MCF 10A (cell line): ENCODE data around the gene LTF. TPM values are rescaled to one million over a fixed set of nuclear protein-coding genes. Genes with fewer than 3 reads are reported as not detected.

ENCODE experiments used
- BruUV-seq: library from RNA; stranded (reverse); fragments of 400-500 nt; replicated peaks from 2 replicates; lab custom pipeline; 2021; lab: Mats Ljungman, UMichigan
- CTCF ChIA-PET: fragments of 300-600 bp; sonication (Branson Sonifier 250); formaldehyde crosslinking; extraction: SDS; loops from one replicate; lab custom pipeline; 2021; ENCODE audit warnings: antibody characterized with exemption, inconsistent platforms; lab: Yijun Ruan, JAX
- POLR2A ChIA-PET: fragments of 300-600, 350-650 bp; sonication (Branson Sonifier 250); formaldehyde crosslinking; extraction: SDS; loops from one replicate; lab custom pipeline; 2020; ENCODE audit warnings: antibody characterized with exemption, inconsistent platforms; lab: Yijun Ruan, JAX
- DNase-seq: peaks from one replicate; pipeline ENCODE4 v3.0.0-alpha.2; 2018; ENCODE audit not compliant: unreplicated experiment
- H3K27ac Mint-ChIP-seq: one replicate; pipeline ENCODE4 v1.8.0; 2022; ENCODE audit warnings: mild to moderate bottlenecking, low read depth, mixed read lengths; ENCODE audit not compliant: unreplicated experiment
- H3K27me3 Mint-ChIP-seq: one replicate; pipeline ENCODE4 v1.8.0; 2022; ENCODE audit warnings: mixed read lengths; ENCODE audit not compliant: insufficient read depth, unreplicated experiment
- H3K36me3 Mint-ChIP-seq: one replicate; pipeline ENCODE4 v1.8.0; 2022; ENCODE audit warnings: mild to moderate bottlenecking, moderate library complexity, mixed read lengths; ENCODE audit not compliant: insufficient read depth, unreplicated experiment
- H3K4me1 Mint-ChIP-seq: one replicate; pipeline ENCODE4 v1.8.0; 2022; ENCODE audit warnings: mixed read lengths; ENCODE audit not compliant: insufficient read depth, unreplicated experiment
- H3K4me3 Mint-ChIP-seq: one replicate; pipeline ENCODE4 v1.8.0; 2022; ENCODE audit warnings: mild to moderate bottlenecking, moderate library complexity, mixed read lengths; ENCODE audit not compliant: unreplicated experiment
- H3K9me3 Mint-ChIP-seq: one replicate; pipeline ENCODE4 v1.8.0; 2022; ENCODE audit warnings: mixed read lengths; ENCODE audit not compliant: unreplicated experiment
- intact Hi-C: fragments of 100-400 bp; cut with micrococcal nuclease; formaldehyde crosslinking; loops from 2 replicates; pipeline ENCODE4 v1.14.1; 2022
- total RNA-seq: library from RNA; stranded (reverse); gene quantifications from 2 replicates; pipeline ENCODE4 v1.2.3, GENCODE V29; 2022
- TF ChIP-seq, protein P1 (sequence below): fragments of 200-600 bp; IDR thresholded peaks from one replicate; pipeline ENCODE4 v1.8.0; 2022; ENCODE audit warnings: antibody characterized with exemption, mild to moderate bottlenecking; ENCODE audit not compliant: unreplicated experiment

Gene LTF
- total RNA-seq, 1 experiment from 2014 or later = not detected

DNA sequence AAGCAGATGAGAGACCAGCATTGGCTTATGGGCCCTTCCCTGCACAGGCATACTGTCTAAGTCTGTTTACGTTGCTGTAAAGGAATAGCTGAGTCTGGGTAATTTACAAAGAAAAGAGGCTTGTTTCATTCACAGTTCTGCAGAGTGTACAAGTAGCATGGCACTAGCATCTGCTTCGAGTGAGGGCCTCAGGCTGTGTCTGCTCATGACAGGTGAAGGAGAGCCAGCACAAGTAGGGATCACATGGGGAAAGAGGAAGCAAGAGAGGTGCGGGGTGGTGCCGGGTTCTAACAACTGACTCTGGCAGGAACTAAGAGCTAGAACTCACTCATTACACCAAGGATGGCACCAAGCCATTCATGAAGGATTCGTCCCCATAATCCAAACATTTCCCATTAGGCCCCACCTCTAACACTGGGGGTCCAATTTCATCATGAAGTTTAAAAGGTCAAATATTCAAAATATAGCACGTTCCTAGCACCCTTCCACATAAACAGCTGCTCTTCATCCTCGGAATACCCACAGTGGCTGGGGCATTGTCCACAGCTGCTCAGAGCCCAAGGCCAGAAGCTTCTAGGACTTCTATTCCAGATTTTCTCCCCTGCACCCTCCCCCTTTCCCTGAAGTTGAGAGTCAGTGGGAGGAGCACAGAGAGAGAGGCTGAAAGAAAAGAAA lies 38.6 kb upstream of the LTF start:
- intact Hi-C loops = no loop called here
- no peak for DNase-seq
- Mint-ChIP-seq H3K27me3 (no peaks in the 10 kb centered on the region), H3K9me3 (no peaks in the 10 kb centered on the region), H3K27ac (no peak overlapping the region), H3K36me3 (no peaks in the 10 kb centered on the region), H3K4me1 (peaks cover 16% of the 10 kb centered on the region), H3K4me3 (no peak overlapping the region)
- ChIA-PET CTCF (interaction anchor here (7.2 kb wide), 1 partner anchor 14 kb away, joined by 45 read pairs; no protein-coding TSS in a partner anchor), POLR2A (no interaction called here)
- BruUV-seq = no TSS peak
- TF ChIP-seq, protein P1, sequence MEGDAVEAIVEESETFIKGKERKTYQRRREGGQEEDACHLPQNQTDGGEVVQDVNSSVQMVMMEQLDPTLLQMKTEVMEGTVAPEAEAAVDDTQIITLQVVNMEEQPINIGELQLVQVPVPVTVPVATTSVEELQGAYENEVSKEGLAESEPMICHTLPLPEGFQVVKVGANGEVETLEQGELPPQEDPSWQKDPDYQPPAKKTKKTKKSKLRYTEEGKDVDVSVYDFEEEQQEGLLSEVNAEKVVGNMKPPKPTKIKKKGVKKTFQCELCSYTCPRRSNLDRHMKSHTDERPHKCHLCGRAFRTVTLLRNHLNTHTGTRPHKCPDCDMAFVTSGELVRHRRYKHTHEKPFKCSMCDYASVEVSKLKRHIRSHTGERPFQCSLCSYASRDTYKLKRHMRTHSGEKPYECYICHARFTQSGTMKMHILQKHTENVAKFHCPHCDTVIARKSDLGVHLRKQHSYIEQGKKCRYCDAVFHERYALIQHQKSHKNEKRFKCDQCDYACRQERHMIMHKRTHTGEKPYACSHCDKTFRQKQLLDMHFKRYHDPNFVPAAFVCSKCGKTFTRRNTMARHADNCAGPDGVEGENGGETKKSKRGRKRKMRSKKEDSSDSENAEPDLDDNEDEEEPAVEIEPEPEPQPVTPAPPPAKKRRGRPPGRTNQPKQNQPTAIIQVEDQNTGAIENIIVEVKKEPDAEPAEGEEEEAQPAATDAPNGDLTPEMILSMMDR = no peak

DNA sequence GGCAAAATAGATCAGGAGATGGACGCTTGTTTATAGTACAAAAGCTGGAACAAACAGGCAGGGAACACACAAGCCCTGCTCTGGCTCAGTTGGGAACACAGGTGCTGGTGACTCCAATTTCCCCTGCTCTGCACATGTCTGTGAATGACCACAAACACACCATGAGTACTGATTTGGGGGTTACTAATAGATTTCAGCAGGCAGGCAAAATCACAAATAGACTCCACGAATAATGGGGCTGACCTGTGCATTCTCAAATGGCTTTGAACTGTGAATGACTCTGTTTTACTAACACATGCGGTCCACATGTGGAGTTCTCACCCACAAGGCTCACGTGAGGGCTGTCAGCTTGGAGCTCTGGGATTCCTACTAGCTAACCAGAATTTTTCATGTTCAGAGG lies 37.0 kb upstream of the LTF start:
- peaks cover 16% of the 10 kb centered on the region for H3K4me1 Mint-ChIP-seq
- H3K4me3 Mint-ChIP-seq = no peak overlapping the region
- no peaks in the 10 kb centered on the region for H3K27me3 Mint-ChIP-seq
- TF ChIP-seq, protein P1 = no peak
- no TSS peak for BruUV-seq
- CTCF ChIA-PET = interaction anchor here (7.2 kb wide), 1 partner anchor 13 kb away, joined by 45 read pairs; no protein-coding TSS in a partner anchor
- intact Hi-C loops = no loop called here
- no peak for DNase-seq
- POLR2A ChIA-PET = no interaction called here
- H3K27ac Mint-ChIP-seq = no peak overlapping the region
- no peaks in the 10 kb centered on the region for H3K9me3 Mint-ChIP-seq
- H3K36me3 Mint-ChIP-seq = no peaks in the 10 kb centered on the region

DNA sequence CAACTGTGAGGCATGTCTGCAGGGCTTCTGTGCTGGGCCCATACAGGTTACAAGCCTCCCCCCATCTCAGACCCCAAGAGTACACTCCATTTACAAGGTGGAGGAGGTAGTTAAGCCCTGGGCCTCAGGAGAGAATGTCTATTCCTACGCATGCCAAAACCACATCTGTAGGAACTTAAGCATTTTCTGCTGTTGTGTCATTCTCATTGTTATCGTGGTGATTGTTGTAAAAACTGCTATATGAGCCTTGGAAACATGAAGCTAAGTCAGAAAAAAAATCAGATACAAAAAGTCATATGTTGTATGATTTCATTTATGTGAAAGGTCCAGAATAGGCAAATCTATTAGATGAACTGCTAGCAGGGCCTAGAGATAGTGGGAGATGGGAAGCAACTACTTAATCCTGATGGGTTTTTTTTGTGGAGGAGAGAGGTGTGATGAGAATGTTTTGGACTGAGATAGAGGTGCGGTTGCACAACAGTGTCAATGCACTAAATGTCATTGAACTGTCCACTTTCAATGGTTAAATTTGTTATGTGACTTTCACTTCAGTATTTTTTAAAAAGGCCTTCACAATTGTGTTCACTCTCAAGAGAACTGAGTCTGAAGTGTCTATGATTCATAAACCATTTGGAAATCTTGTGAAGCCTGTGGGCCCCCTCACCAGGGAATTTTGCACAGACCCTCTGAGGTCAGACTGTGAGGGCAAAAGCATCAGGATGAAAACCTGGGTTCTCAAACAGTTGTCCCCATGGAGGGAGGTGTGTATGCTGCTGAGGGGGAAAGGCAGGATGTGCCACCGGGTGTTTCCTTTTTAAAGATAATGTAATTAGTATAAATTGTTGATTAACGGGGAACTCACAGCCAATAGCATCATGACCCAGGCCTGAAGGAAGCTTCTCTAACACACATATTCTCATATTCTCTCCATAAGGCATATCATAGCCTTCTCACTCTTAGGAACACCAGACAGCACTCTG lies 36.2 kb upstream of the LTF start:
- Mint-ChIP-seq H3K9me3 (no peaks in the 10 kb centered on the region), H3K4me1 (peaks cover 20% of the 10 kb centered on the region), H3K27ac (no peak overlapping the region), H3K36me3 (no peaks in the 10 kb centered on the region), H3K4me3 (no peak overlapping the region), H3K27me3 (no peaks in the 10 kb centered on the region)
- intact Hi-C loops = no loop called here
- ChIA-PET POLR2A (no interaction called here), CTCF (interaction anchor here (7.2 kb wide), 1 partner anchor 12 kb away, joined by 45 read pairs; no protein-coding TSS in a partner anchor)
- DNase-seq = no peak
- no TSS peak for BruUV-seq
- TF ChIP-seq, protein P1 = no peak
